HG02981 (cell line): ENCODE measurements around the gene RORB.
A peak's percentile ranks its signal among the peaks of the same experiment; 100 is the strongest.

Experiments used
- ATAC-seq: cut with Tn5 transposase; IDR thresholded peaks from one replicate; pipeline ENCODE4 v1.9.1; 2021; ENCODE audit warnings: mild to moderate bottlenecking, moderate library complexity; ENCODE audit not compliant: unreplicated experiment

RORB gene

DNA sequence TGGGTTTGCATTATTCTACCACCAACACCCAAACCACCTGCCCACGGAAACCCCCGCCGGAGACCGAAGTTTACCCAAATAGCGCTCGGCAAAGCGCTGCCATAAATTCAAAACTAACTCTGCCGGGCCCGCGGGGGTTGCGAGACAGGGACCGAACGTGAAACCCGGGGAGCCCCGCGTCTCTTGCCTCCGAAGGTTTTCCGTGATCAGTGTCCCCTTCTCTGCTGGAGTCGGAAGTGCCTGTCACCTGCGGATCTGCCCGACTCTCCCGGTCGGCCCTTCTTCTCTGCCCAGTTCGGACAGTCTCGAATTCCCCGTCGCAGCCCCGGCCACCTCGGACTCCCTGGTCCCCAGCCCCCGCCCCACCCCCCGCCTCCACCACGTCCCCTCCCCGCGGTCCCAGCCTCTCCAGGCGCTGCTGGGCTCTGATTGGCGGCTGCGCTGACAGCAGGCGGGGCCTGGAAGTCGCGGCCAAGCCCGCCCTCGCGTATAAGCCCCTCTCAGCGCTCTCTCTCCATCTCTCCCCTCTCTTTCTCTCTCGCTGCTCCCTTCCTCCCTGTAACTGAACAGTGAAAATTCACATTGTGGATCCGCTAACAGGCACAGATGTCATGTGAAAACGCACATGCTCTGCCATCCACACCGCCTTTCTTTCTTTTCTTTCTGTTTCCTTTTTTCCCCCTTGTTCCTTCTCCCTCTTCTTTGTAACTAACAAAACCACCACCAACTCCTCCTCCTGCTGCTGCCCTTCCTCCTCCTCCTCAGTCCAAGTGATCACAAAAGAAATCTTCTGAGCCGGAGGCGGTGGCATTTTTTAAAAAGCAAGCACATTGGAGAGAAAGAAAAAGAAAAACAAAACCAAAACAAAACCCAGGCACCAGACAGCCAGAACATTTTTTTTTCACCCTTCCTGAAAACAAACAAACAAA lies at the start of gene RORB:
Gene RORB, plus strand, starts transcription at position 517 of the 929 bp plus-strand sequence. CDS start 642 bp downstream, outside the sequence.
- ATAC-seq: peak; percentile 79

- ATAC-seq: no peak
These were observed 49.5 kb upstream of the RORB start for GRCh38 chr9:74447451-74448193.

GRCh38 chr9:74449060-74449459 lies 48.1 kb upstream of the RORB start:
- ATAC-seq: no peak

DNA sequence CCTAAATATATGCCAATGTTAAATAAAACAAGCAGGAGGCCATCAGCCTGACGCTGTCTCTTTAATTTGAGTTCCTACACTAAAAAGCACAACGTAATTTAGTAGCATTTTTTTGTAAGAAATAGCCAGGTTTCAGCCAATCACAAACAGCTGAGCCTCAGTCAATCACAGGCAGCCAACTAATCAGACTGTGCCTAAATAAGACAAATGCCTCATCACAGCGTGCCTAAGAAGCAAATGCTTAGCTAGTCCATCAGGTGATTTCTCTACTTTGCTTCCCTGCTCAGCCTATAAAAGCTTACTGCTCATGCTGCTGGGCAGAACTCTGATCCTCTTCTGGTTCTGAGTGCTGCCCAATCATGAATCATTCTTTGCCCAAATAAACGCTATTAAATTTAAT lies 38.3 kb upstream of the RORB start:
- ATAC-seq: no peak

DNA sequence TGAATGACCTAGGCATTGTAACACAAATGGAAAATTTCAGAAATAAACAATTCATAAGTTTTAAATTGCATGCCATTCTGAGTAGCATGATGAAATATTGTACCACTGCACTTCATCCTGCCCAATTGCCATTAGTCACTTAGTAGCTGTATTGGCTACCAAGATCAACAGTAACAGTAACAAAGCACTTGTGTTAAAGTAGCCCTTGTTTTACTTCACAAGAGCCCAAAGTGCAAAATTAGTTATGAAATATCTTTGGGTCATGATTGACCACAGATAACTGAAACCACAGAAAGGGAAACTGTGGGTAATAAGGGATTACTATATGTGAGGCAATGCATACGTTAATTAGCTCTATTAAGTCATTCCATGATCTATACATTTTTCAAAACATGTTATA lies 33.3 kb upstream of the RORB start:
- no peak for ATAC-seq

GRCh38 chr9:74478606-74479005 lies 18.5 kb upstream of the RORB start:
- ATAC-seq: no peak

DNA sequence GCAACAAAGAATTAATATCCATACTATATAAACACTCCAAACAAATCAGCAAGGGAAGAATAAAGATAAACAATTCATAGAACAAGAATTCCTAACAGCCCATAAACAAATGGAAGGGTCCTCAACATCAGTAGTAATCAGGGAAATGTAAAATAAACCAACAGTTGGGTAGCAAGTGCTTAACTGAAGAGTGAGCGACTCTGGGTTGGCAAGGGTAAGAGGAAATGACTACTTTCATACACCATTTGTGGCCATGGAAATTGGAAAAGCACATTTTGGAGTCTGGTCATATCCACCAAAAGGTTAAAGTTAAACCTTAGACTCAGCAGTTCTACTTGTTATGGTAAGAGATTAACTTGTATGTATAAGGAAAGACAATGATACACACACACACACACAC lies 17.4 kb upstream of the RORB start:
- no peak for ATAC-seq

- ATAC-seq: no peak
These were observed 9.7 kb upstream of the RORB start for GRCh38 chr9:74487395-74487794.

GRCh38 chr9:74493512-74493911 lies 3.6 kb upstream of the RORB start:
- ATAC-seq: no peak

DNA sequence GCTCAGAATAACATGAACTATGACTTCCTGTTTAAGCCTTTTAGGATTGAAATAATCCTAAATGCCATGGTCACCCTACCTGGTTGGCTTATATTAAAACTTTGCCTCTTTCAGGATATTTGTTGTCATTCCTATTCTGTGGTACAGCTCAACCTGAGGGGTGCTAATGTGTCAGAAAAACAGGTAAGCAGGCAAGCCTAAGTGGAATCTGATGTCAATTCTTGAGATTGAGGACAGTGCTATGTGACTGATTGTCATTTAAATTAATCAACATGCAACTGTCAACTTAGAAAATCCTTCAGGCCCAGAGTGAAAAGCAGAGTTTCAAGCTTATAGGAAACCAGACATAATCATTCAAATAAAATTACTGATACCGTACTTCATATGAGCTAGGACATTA lies 2.6 kb upstream of the RORB start:
- no peak for ATAC-seq

DNA sequence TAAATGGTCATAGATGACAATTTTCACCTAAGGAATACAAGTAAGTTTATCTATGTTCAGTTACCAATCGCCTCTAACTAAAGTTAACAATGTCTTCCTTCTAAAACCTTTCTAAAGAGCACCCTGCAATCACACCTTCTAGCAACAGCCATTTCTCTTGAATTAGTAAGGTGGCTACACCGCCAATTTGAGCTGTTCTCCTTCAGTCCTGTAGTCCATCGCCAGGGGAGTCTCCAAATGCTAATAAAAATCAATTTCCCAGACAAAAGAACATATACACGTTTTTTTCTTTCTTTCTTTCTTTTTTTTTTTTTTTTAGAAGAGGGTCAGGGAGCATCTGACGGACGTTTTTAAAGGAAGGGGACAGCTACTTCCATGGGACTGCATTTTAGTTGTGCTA lies 729 bp upstream of the RORB start:
- no peak for ATAC-seq

DNA sequence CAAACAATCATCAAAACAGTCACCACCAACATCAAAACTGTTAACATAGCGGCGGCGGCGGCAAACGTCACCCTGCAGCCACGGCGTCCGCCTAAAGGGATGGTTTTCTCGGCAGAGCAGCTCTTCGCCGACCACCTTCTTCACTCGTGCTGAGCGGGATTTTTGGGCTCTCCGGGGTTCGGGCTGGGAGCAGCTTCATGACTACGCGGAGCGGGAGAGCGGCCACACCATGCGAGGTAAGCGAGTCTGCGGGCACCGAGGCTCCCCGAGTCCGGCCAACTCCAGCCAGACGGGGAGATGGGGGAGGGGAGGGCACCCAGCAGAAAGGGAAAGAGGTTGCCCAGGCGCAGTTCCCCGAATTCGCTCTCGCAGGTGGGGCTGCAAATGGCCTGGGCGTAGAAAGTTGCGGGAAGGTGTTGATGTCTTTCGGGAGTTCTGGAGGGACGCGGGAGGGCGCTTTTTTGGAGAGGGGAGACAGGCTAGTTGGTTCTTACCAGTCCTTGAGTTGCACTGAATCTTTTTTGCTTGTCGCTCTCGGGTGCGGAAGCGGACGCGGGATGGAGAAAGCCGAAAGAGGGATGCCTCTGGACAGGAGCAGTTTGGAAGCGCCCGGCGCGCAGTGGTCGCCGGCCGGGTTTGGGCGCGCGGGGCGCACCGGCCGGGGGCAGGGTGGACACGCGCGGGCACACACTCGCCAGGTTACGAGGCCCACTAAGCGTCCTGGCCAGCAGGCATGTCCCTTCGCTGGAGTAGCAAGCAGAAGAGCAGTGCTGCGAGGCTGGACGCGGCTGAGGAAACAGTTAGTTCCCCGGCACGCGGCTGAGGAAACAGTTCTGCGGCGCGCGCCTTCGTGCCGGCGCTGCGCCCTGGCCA lies 849 bp downstream of the RORB start:
- ATAC-seq: no peak

DNA sequence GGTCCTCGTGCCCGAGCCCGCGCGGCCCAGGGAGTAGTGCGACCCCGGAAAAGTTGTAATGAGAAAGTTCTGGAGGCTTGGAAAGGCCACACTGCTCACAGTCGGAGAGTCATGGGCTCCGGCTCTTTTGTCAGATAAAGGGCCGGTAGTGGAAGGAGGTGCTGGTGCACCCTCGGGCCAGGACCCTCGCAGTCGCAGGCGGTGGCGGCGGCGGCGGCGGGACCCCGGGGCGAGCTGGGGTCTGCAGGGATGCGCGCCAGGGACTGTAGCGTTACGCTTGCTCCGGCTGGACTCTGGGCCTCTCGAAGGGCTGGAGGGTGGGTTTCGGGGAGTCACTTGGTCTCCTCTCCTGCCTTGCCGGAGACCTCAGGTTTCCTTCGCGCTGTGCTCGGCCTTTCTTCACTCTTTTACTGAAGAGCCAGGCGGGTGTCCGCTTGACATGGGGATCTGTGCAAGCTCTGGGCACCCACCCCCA lies 1.5 kb downstream of the RORB start:
- no peak for ATAC-seq

GRCh38 chr9:74499111-74499601 lies 2.0 kb downstream of the RORB start:
- ATAC-seq: no peak

DNA sequence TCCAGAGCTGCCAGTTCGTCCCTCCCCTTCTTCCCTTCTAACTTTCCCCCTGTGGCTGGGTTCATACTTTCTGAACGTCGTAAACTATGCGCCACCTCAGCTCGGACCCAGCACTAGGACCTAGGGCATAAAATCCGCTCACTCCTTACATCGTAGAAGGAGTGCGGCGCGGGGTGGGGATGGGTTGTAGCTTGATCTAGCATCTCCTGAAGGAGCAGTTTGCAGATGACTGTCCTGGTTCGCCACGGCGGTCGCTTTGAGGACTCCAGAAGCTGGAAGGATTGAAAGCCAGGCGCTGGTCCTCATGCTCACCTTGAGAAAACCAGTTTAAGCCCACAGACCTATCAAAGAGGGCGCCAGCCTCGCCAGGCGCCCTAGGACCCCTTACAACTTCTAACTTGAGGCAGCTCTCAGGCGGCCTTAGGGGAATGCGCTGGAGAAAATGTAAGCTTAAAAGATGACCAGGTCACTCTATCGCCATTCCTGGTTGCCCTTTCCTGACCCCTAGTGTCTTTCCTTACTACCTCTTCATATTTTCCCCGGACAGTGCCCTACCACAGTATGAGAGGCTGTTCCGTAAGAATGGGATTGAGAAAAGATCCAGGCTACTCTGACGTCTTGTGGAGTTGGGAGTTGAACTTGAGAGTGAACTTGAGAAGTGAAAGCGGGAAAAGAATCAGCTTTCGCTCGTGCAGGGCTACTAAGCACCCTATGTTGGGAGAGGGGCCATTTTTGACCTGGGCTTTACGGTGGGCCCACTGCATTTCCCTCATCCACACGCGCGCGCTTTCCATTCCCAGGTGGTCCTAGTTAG lies 2.8 kb downstream of the RORB start:
- ATAC-seq: no peak

GRCh38 chr9:74500584-74500924 lies 3.4 kb downstream of the RORB start:
- no peak for ATAC-seq

DNA sequence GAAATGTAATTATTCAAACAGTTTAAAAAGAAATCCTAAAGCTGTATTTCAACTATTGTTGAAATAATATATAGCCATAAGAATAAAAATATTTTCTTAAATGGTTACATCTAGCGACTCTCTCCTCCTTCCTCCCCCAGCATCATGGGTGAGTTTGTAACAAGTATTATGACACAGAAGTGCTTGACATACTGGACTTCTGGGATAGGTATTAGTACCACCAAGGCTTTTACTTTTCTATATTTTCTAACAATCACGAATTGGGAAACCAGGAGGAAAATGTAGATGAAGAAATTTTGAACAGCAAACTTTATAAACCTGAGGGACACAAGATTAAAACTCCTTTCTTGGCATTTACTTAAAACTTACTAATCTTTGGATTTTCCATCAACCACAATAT lies 4.4 kb downstream of the RORB start:
- ATAC-seq: no peak

DNA sequence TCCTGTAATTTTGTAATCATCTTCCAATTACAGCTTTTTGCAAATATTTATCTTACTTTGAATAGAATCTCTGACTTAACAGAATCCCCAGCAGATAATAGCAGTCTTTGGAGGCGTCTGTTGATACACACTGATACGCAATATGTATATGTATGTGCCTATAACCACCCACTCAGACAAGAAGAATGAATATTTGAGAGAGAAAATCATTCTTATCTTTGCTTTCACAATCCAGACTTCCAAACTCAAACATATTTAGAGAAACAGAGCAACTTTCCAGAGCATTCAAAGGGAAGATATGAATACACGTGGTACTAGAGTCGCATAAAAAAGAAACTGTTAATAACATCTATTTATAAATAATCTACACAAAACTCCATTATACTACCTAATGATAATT lies 6.1 kb downstream of the RORB start:
- no peak for ATAC-seq

GRCh38 chr9:74503666-74504065 lies 6.5 kb downstream of the RORB start:
- no peak for ATAC-seq

- no peak for ATAC-seq
These were observed 14.2 kb downstream of the RORB start for GRCh38 chr9:74511333-74511732.
